B cell (primary cell): Measurements from ENCODE around the gene LIFR. TPM values are rescaled to one million over a fixed set of nuclear protein-coding genes. Genes with fewer than 3 reads are reported as not detected.

Experiments
- ATAC-seq: fragments of 200-7000 bp; cut with Tn5 transposase; one replicate; pipeline ENCODE4 v1.10.0; 2021; ENCODE audit warnings: low read depth, mild to moderate bottlenecking, moderate number of reproducible peaks, moderate library complexity
- CTCF ChIA-PET: fragments of 350-600 bp; sonication (Branson Sonifier 250); formaldehyde crosslinking; loops from one replicate; lab custom pipeline; 2021; ENCODE audit warnings: antibody characterized with exemption, inconsistent platforms; lab: Charles Lee
- POLR2A ChIA-PET: fragments of 350-600 bp; sonication (Branson Sonifier 250); formaldehyde crosslinking; loops from one replicate; lab custom pipeline; 2021; ENCODE audit warnings: antibody characterized with exemption; lab: Charles Lee
- DNase-seq: peaks from one replicate; pipeline ENCODE4 v3.0.0; 2013
- H2AFZ ChIP-seq: 2 replicates; pipeline ENCODE4 v1.6.1; 2012; ENCODE audit warnings: mild to moderate bottlenecking, low read depth, low read length; ENCODE audit not compliant: insufficient read depth, poor library complexity, severe bottlenecking
- H3K27ac ChIP-seq, 2 donors: 1 replicate in 1 of 2; 2 replicates in 1 of 2; pipeline ENCODE4 v1.5.1; 2012 to 2013; ENCODE audit warnings: low read length in 2 of 2, mild to moderate bottlenecking in 2 of 2, moderate library complexity in 1 of 2
- H3K27me3 ChIP-seq, 4 experiments: fragments of 200-600 bp in 1 of 4; sonication (generic) in 1 of 4; replicated peaks in 1 of 4; 1 replicate in 2 of 4; 2 replicates in 2 of 4; pipeline versions ENCODE4 v1.6.1 to v1.7.0; 2013 to 2016; ENCODE audit warnings: low read length in 3 of 4, mild to moderate bottlenecking in 2 of 4, mixed read lengths in 1 of 4, moderate library complexity in 1 of 4; ENCODE audit not compliant: insufficient read depth in 4 of 4, control insufficient read depth in 3 of 4; ENCODE audit errors: control extremely low read depth in 1 of 4
- H3K36me3 ChIP-seq, 2 experiments: replicated peaks in 1 of 2; 1 replicate in 1 of 2; 2 replicates in 1 of 2; pipeline versions ENCODE4 v1.6.1 to v1.7.1; 2013; ENCODE audit warnings: low read length in 1 of 2; ENCODE audit not compliant: insufficient read depth in 2 of 2, control insufficient read depth in 1 of 2; ENCODE audit errors: control extremely low read depth in 1 of 2, extremely low read depth in 1 of 2
- H3K4me1 ChIP-seq, 2 donors: fragments of 200-600 bp in 1 of 2; sonication (generic) in 1 of 2; 1 replicate in 1 of 2; 2 replicates in 1 of 2; pipeline versions ENCODE4 v1.5.1 to v1.6.1; 2013 to 2017; ENCODE audit warnings: low read length in 2 of 2; ENCODE audit not compliant: control insufficient read depth in 2 of 2, insufficient read depth in 2 of 2
- H3K4me2 ChIP-seq: replicated peaks from 2 replicates; pipeline ENCODE3; 2012; ENCODE audit warnings: mild to moderate bottlenecking, low read depth, low read length; ENCODE audit not compliant: poor library complexity, severe bottlenecking
- H3K4me3 ChIP-seq, 5 experiments: fragments of 200-600 bp in 1 of 5; sonication (generic) in 1 of 5; 1 replicate in 3 of 5; 2 replicates in 2 of 5; pipeline versions ENCODE4 v1.5.1 to v1.7.0; 2011 to 2016; ENCODE audit warnings: low read length in 4 of 5, mild to moderate bottlenecking in 4 of 5, low read depth in 2 of 5, control low read depth in 1 of 5, moderate library complexity in 1 of 5; ENCODE audit not compliant: insufficient read depth in 1 of 5; ENCODE audit errors: control extremely low read depth in 1 of 5, extremely low read depth in 1 of 5
- H3K79me2 ChIP-seq: fragments of 200-600 bp; sonication (generic); one replicate; pipeline ENCODE4 v1.6.0; 2016; ENCODE audit warnings: low read length; ENCODE audit not compliant: control insufficient read depth, insufficient read depth
- H3K9ac ChIP-seq: fragments of 200-600 bp; sonication (generic); 2 replicates; pipeline ENCODE4 v1.6.1; 2017; ENCODE audit warnings: mild to moderate bottlenecking, low read length, moderate library complexity
- H3K9me3 ChIP-seq, 3 donors: one replicate each; pipeline versions ENCODE4 v1.6.1 to v1.7.1; 2013; ENCODE audit warnings: low read length in 2 of 3; ENCODE audit not compliant: control insufficient read depth in 2 of 3, insufficient read depth in 1 of 3; ENCODE audit errors: control extremely low read depth in 1 of 3
- H4K20me1 ChIP-seq: 2 replicates; pipeline ENCODE4 v1.6.0; 2012; ENCODE audit warnings: mild to moderate bottlenecking, low read length; ENCODE audit not compliant: insufficient read depth, control insufficient read depth, poor library complexity, severe bottlenecking
- H3K27ac Mint-ChIP-seq: one replicate; pipeline ENCODE4 v1.8.0; 2021; ENCODE audit warnings: mixed read lengths
- H3K27me3 Mint-ChIP-seq: one replicate; pipeline ENCODE4 v1.8.0; 2021; ENCODE audit warnings: mixed read lengths
- H3K4me1 Mint-ChIP-seq: one replicate; pipeline ENCODE4 v1.8.0; 2021; ENCODE audit warnings: mixed read lengths
- H3K4me3 Mint-ChIP-seq: one replicate; pipeline ENCODE4 v1.8.0; 2021; ENCODE audit warnings: mixed read lengths
- H3K9me3 Mint-ChIP-seq: one replicate; pipeline ENCODE4 v1.8.0; 2022; ENCODE audit warnings: mixed read lengths; ENCODE audit not compliant: insufficient read depth
- EZH2 ChIP-seq: IDR thresholded peaks from 2 replicates; pipeline ENCODE4 v1.6.1; 2012; ENCODE audit warnings: borderline replicate concordance, low read depth, mild to moderate bottlenecking, moderate library complexity, low read length; ENCODE audit not compliant: insufficient read depth, poor library complexity, severe bottlenecking
- WGBS: methylation state at CpG from one replicate; pipeline ENCODE4 v1.1.5; 2013; ENCODE audit warnings: missing lambda C conversion rate; ENCODE audit not compliant: insufficient coverage; 5-methylcytosine and 5-hydroxymethylcytosine counted together
- intact Hi-C: fragments of 100-400 bp; cut with micrococcal nuclease; formaldehyde crosslinking; loops from one replicate; pipeline ENCODE4 v1.10.0; 2022
- polyA plus RNA-seq: library from polyadenylated mRNA; depleted of rRNA; stranded (reverse); fragments of >200 nt; gene quantifications from 2 replicates; pipeline ENCODE4 v1.2.3, GENCODE V29; 2012
- total RNA-seq, 2 donors: library from RNA; stranded (reverse); fragments of 120-200 nt in 1 of 2; gene quantifications; 1 replicate in 1 of 2; 2 replicates in 1 of 2; pipeline versions ENCODE4 v1.2.3 to v1.2.4, GENCODE V29; 2013 to 2022
- TF ChIP-seq, protein P1 (sequence below): fragments of 200-600 bp; IDR thresholded peaks from one replicate; pipeline ENCODE4 v1.8.0; 2022; ENCODE audit warnings: antibody characterized with exemption, mild to moderate bottlenecking

The LIFR gene
- total and polyA plus RNA-seq, 2 donors (not counting 1 experiment from before 2014, with no cell fraction given), result not detected

- Mint-ChIP-seq H3K4me3 (no peak overlapping the region), H3K27ac (no peak overlapping the region), H3K4me1 (peaks cover 11% of the 10 kb centered on the region), H3K27me3 (peaks cover 59% of the 10 kb centered on the region), H3K9me3 (peaks cover 6% of the 10 kb centered on the region)
- ATAC-seq (no peak), DNase-seq (no peak)
- H3K4me3 ChIP-seq, result no peak overlapping the region
- H3K9me3 ChIP-seq, result peaks cover 2 to 61% (median 21%) of the 10 kb centered on the region in 3 donors
- 86% methylated on average over 6 of the region's 6 CpGs for WGBS
- ChIA-PET CTCF (interaction anchor here (5.4 kb wide), 1 partner anchor 10 kb away, joined by 31 read pairs; no protein-coding TSS in a partner anchor), POLR2A (no interaction called here)
- no peak overlapping the region for H2AFZ ChIP-seq
- H4K20me1 ChIP-seq, result no peaks in the 10 kb centered on the region
- intact Hi-C loops, result no loop called here
- H3K79me2 ChIP-seq, result no peaks in the 10 kb centered on the region
- H3K9ac ChIP-seq, result no peak overlapping the region
- no peak overlapping the region for H3K27ac ChIP-seq
- H3K4me1 ChIP-seq, result peaks cover 17 to 23% of the 10 kb centered on the region in 2 donors
- no peak for TF ChIP-seq EZH2
- TF ChIP-seq, protein P1, sequence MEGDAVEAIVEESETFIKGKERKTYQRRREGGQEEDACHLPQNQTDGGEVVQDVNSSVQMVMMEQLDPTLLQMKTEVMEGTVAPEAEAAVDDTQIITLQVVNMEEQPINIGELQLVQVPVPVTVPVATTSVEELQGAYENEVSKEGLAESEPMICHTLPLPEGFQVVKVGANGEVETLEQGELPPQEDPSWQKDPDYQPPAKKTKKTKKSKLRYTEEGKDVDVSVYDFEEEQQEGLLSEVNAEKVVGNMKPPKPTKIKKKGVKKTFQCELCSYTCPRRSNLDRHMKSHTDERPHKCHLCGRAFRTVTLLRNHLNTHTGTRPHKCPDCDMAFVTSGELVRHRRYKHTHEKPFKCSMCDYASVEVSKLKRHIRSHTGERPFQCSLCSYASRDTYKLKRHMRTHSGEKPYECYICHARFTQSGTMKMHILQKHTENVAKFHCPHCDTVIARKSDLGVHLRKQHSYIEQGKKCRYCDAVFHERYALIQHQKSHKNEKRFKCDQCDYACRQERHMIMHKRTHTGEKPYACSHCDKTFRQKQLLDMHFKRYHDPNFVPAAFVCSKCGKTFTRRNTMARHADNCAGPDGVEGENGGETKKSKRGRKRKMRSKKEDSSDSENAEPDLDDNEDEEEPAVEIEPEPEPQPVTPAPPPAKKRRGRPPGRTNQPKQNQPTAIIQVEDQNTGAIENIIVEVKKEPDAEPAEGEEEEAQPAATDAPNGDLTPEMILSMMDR, result no peak
- H3K27me3 ChIP-seq, result peaks cover 1 to 63% (median 44%) of the 10 kb centered on the region in 4 experiments
- H3K36me3 ChIP-seq, result no peaks in the 10 kb centered on the region
- H3K4me2 ChIP-seq, result no peak overlapping the region
Measured at GRCh38 chr5:38450627-38451026, 105.8 kb downstream of the LIFR start.

DNA sequence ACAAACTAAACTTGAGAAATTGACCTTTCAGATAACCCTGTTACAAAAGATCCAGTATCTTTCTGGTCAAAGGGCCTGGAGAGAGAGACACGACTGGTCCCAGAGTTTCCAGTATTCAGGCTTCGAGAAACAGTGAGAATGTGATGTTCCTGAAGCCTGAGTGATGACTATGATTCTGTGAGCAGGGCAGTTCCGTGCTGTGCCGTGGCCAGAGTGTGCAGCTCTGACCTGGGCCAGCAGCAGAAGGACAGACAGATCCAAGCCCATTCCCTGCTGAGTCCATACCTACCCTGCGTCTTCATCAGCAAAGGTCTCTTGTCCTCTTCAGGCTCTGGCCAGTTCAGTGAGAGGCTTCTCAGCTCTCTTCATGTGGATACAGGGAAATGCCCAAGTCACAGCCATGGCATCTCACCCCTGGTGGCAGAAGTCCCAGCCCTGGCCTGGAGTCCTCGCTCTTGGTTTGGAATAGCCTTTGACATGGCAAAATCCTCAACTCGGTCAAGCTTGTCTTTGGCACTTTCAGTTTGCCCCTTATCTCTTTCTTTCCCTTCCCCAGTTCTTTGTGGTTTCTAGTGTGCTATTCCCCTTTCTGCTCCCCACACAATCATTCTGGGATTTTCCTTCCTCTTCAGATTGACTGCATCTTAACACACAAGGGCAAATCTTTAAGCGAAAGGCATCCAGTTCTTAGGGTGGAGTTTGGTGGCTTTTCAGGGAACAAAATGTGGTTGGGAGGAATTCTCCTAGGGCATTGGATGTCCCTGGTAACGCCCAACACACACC lies 107.7 kb downstream of the LIFR start:
- WGBS, result 84% methylated on average over 6 of the region's 9 CpGs
- Histone ChIP-seq H3K27me3 (peaks cover 1 to 59% (median 43%) of the 10 kb centered on the region in 4 experiments), H3K4me3 (no peak overlapping the region), H2AFZ (no peak overlapping the region), H3K9me3 (peaks cover 2 to 49% (median 14%) of the 10 kb centered on the region in 3 donors), H3K36me3 (no peaks in the 10 kb centered on the region), H4K20me1 (no peaks in the 10 kb centered on the region), H3K27ac (no peak overlapping the region), H3K79me2 (no peaks in the 10 kb centered on the region), H3K9ac (no peak overlapping the region), H3K4me1 (peaks cover 13 to 19% of the 10 kb centered on the region in 2 donors), H3K4me2 (no peak overlapping the region)
- ChIA-PET POLR2A (no interaction called here), CTCF (interaction anchor here (5.4 kb wide), 1 partner anchor 8 kb away, joined by 31 read pairs; no protein-coding TSS in a partner anchor)
- Mint-ChIP-seq H3K4me1 (peaks cover 10% of the 10 kb centered on the region), H3K27me3 (peaks cover 64% of the 10 kb centered on the region), H3K9me3 (peaks cover 2% of the 10 kb centered on the region), H3K27ac (no peak overlapping the region), H3K4me3 (no peak overlapping the region)
- intact Hi-C loops, result loop anchor here (10.0 kb wide), 1 partner anchor 1126 kb away; no protein-coding TSS in a partner anchor
- TF ChIP-seq EZH2, result no peak
- TF ChIP-seq, protein P1, result no peak
- DNase-seq (no peak), ATAC-seq (no peak)
